Endothelial cell (in vitro differentiated cells): Measurements from ENCODE around the gene EN1. TPM values are rescaled to one million over a fixed set of nuclear protein-coding genes. Genes with fewer than 3 reads are reported as not detected.

Experiments used
- DNase-seq: peaks from one replicate; pipeline ENCODE4 v3.0.0; 2021; ENCODE audit warnings: low spot score
- H3K27ac Mint-ChIP-seq: one replicate; pipeline ENCODE4 v1.8.0; 2021; ENCODE audit warnings: mixed read lengths, inconsistent platforms; ENCODE audit not compliant: unreplicated experiment
- H3K27me3 Mint-ChIP-seq: one replicate; pipeline ENCODE4 v1.8.0; 2021; ENCODE audit warnings: mild to moderate bottlenecking, moderate library complexity, mixed read lengths, inconsistent platforms; ENCODE audit not compliant: unreplicated experiment
- H3K36me3 Mint-ChIP-seq: one replicate; pipeline ENCODE4 v1.8.0; 2021; ENCODE audit warnings: mild to moderate bottlenecking, low read depth, mixed read lengths, inconsistent platforms; ENCODE audit not compliant: unreplicated experiment
- H3K4me1 Mint-ChIP-seq: one replicate; pipeline ENCODE4 v1.8.0; 2021; ENCODE audit warnings: mild to moderate bottlenecking, mixed read lengths, inconsistent platforms; ENCODE audit not compliant: unreplicated experiment
- H3K4me3 Mint-ChIP-seq: one replicate; pipeline ENCODE4 v1.8.0; 2021; ENCODE audit warnings: mild to moderate bottlenecking, mixed read lengths, inconsistent platforms; ENCODE audit not compliant: unreplicated experiment
- H3K9me3 Mint-ChIP-seq: one replicate; pipeline ENCODE4 v1.8.0; 2021; ENCODE audit warnings: mixed read lengths, inconsistent platforms; ENCODE audit not compliant: unreplicated experiment
- CTCF ChIP-seq: fragments of 200-600 bp; sonication (generic); IDR thresholded peaks from one replicate; pipeline ENCODE4 v1.5.0; 2021; ENCODE audit warnings: antibody characterized with exemption; ENCODE audit not compliant: unreplicated experiment
- total RNA-seq: library from RNA; stranded (reverse); fragmentation: NEBNext Ultra II Directional; extraction: Animal tissue kit (Norgen Biotek cat#: 25700); gene quantifications from one replicate; pipeline ENCODE4 v1.2.1, GENCODE V29; 2021; ENCODE audit not compliant: unreplicated experiment

EN1 gene
- total RNA-seq, 1 donor from 2014 or later: 0.87 TPM

DNA sequence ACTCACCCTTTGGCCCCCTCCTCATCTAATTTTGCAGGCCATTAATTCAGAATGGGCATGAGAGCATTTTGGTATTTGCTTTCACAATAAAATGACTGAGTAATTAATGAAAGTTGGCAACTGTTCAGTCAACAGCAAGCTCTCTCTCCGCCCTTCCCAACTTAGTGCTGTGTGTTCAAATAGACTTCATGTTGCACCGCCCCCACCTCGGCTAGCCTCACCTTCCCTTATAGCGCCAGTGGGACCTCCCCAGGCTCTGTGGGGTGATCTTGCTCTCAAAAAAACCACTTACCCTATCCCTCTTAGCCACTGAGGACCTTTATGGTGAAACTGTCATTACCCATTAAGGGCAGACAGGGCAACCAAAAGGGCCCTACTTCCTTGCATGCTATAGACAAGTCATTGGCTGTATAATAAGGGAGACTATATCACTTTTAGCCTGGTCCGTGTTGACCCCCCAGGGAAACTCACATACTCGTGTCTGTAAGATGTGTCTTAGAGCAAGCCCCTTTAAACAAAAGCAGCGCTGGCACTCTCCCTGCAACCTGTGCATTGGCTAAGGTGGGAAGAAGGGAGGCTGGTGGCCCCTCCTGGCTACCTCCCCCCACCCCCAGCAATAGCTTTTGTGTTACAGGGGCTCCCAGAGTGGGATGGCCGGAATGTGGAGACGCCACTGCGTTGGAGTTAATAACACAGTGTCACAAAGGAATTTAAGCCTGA lies 15.2 kb downstream of the EN1 start:
- Mint-ChIP-seq H3K36me3 (no peaks in the 10 kb centered on the region), H3K27ac (no peak overlapping the region), H3K4me1 (peaks cover 18% of the 10 kb centered on the region), H3K4me3 (no peak overlapping the region), H3K9me3 (no peaks in the 10 kb centered on the region), H3K27me3 (peaks cover 26% of the 10 kb centered on the region)
- DNase-seq: no peak
- TF ChIP-seq CTCF: no peak

- no peak for TF ChIP-seq CTCF
- no peak for DNase-seq
Measured at GRCh38 chr2:118830881-118831280, 16.6 kb downstream of the EN1 start.

GRCh38 chr2:118830118-118830517 lies 17.3 kb downstream of the EN1 start:
- H3K27me3 Mint-ChIP-seq: peaks cover 12% of the 10 kb centered on the region
- H3K27ac Mint-ChIP-seq: no peak overlapping the region
- no peaks in the 10 kb centered on the region for H3K36me3 Mint-ChIP-seq
- peaks cover 9% of the 10 kb centered on the region for H3K4me1 Mint-ChIP-seq
- H3K4me3 Mint-ChIP-seq: no peak overlapping the region
- no peaks in the 10 kb centered on the region for H3K9me3 Mint-ChIP-seq
- TF ChIP-seq CTCF: no peak
- no peak for DNase-seq

More at GRCh38 chr2:118830881-118831280, 16.6 kb downstream of the EN1 start:
- Mint-ChIP-seq H3K4me1 (peaks cover 9% of the 10 kb centered on the region), H3K9me3 (no peaks in the 10 kb centered on the region), H3K4me3 (no peak overlapping the region), H3K36me3 (no peaks in the 10 kb centered on the region), H3K27me3 (peaks cover 14% of the 10 kb centered on the region), H3K27ac (no peak overlapping the region)

GRCh38 chr2:118826093-118826492 lies 21.4 kb downstream of the EN1 start:
- DNase-seq: no peak
- Mint-ChIP-seq H3K36me3 (no peaks in the 10 kb centered on the region), H3K9me3 (no peaks in the 10 kb centered on the region), H3K4me1 (no peaks in the 10 kb centered on the region), H3K4me3 (no peak overlapping the region), H3K27me3 (no peaks in the 10 kb centered on the region), H3K27ac (no peak overlapping the region)
- no peak for TF ChIP-seq CTCF

- no peaks in the 10 kb centered on the region for H3K36me3 Mint-ChIP-seq
- TF ChIP-seq CTCF: no peak
- H3K27ac Mint-ChIP-seq: no peak overlapping the region
- H3K4me3 Mint-ChIP-seq: no peak overlapping the region
- no peaks in the 10 kb centered on the region for H3K9me3 Mint-ChIP-seq
- no peak for DNase-seq
- H3K27me3 Mint-ChIP-seq: peaks cover 5% of the 10 kb centered on the region
- H3K4me1 Mint-ChIP-seq: no peaks in the 10 kb centered on the region
Measured at GRCh38 chr2:118823633-118824032, 23.8 kb downstream of the EN1 start.
